GM12878 (cell line): ENCODE measurements around the gene ARHGAP26. TPM values are rescaled to one million over a fixed set of nuclear protein-coding genes. Genes with fewer than 3 reads are reported as not detected.
A peak's percentile ranks its signal among the peaks of the same experiment; 100 is the strongest.

ENCODE experiments used
- ATF3 ChIP-seq: IDR thresholded peaks from 2 replicates; pipeline ENCODE4 v1.6.1; 2011; ENCODE audit warnings: low read depth, mild to moderate bottlenecking, low read length, moderate library complexity, borderline replicate concordance; ENCODE audit errors: extremely low read depth
- BHLHE40 ChIP-seq, 2 experiments: fragments of 450-650 bp in 1 of 2; IDR thresholded peaks; 2 replicates each; pipeline ENCODE4 v1.6.1; 2011 to 2017; ENCODE audit warnings: low read depth in 2 of 2, borderline replicate concordance in 1 of 2, improper control_type of control experiment in 1 of 2, low read length in 1 of 2, mild to moderate bottlenecking in 1 of 2
- CHD1 ChIP-seq: IDR thresholded peaks from 2 replicates; pipeline ENCODE4 v1.6.1; 2012; ENCODE audit warnings: low read depth, low read length, improper control_type of control experiment
- CHD4 ChIP-seq: fragments of 200-600 bp; sonication (generic); IDR thresholded peaks from 2 replicates; pipeline ENCODE4 v1.6.1; 2016; ENCODE audit warnings: mild to moderate bottlenecking
- DPF2 ChIP-seq: fragments of 450-650 bp; IDR thresholded peaks from 2 replicates; pipeline ENCODE4 v1.6.1; 2017; ENCODE audit warnings: mild to moderate bottlenecking
- E4F1 ChIP-seq: fragments of 450-650 bp; IDR thresholded peaks from 2 replicates; pipeline ENCODE4 v1.6.1; 2018; ENCODE audit warnings: borderline replicate concordance, mild to moderate bottlenecking; ENCODE audit not compliant: partially characterized antibody
- IRF4 ChIP-seq: IDR thresholded peaks from 2 replicates; pipeline ENCODE4 v1.6.1; 2011; ENCODE audit warnings: low read depth, low read length
- MTA3 ChIP-seq: IDR thresholded peaks from 2 replicates; pipeline ENCODE4 v1.6.1; 2012; ENCODE audit warnings: low read length, inconsistent platforms, borderline replicate concordance
- NFXL1 ChIP-seq: fragments of 450-650 bp; IDR thresholded peaks from 2 replicates; pipeline ENCODE4 v1.6.1; 2017; ENCODE audit warnings: antibody characterized with exemption, mild to moderate bottlenecking, borderline replicate concordance
- NR2F1 ChIP-seq: fragments of 450-650 bp; conservative IDR thresholded peaks from 2 replicates; pipeline ENCODE4 v1.6.1; 2017; ENCODE audit warnings: mild to moderate bottlenecking
- SIN3A ChIP-seq: IDR thresholded peaks from 2 replicates; pipeline ENCODE4 v1.6.1; 2012; ENCODE audit warnings: low read depth, low read length, improper control_type of control experiment
- SMAD1 ChIP-seq: fragments of 450-650 bp; IDR thresholded peaks from 2 replicates; pipeline ENCODE4 v1.6.1; 2018; ENCODE audit warnings: mild to moderate bottlenecking, low read depth; ENCODE audit not compliant: partially characterized antibody
- TBL1XR1 ChIP-seq: IDR thresholded peaks from 2 replicates; pipeline ENCODE4 v1.6.1; 2012; ENCODE audit warnings: low read depth, low read length, improper control_type of control experiment
- TCF12 ChIP-seq: IDR thresholded peaks from 2 replicates; pipeline ENCODE4 v1.6.1; 2011; ENCODE audit warnings: low read depth, mild to moderate bottlenecking, low read length
- ZNF622 ChIP-seq: fragments of 450-650 bp; IDR thresholded peaks from 2 replicates; pipeline ENCODE4 v1.6.1; 2017; ENCODE audit warnings: mild to moderate bottlenecking, inconsistent platforms
- ZNF687 ChIP-seq: fragments of 450-650 bp; IDR thresholded peaks from 2 replicates; pipeline ENCODE4 v1.6.1; 2017; ENCODE audit warnings: mild to moderate bottlenecking, moderate library complexity
- polyA plus RNA-seq, 11 experiments: library from polyadenylated mRNA; depleted of rRNA in 4 of 11; unstranded in 6 of 11; stranded (reverse) in 5 of 11; fragments of >200 nt; fragmentation: Nextera tagmentation in 4 of 11; fragmentation: Illumina TruSeq in 1 of 11; extraction: Ambion mirVana in 4 of 11; extraction: Trizol in 1 of 11; gene quantifications; 1 replicate in 1 of 11; 2 replicates in 10 of 11; pipeline versions ENCODE4 v1.2.1 to v1.2.3, GENCODE V29; 2011 to 2016; ENCODE audit warnings: inconsistent platforms in 2 of 11, missing spikeins in 2 of 11, low read depth in 1 of 11
- total RNA-seq, 4 experiments: library from RNA; depleted of rRNA in 3 of 4; stranded (reverse); fragments of >200 nt in 3 of 4; fragmentation: Illumina TruSeq in 1 of 4; extraction: Trizol in 1 of 4; gene quantifications; 2 replicates each; pipeline versions ENCODE4 v1.2.1 to v1.2.3, GENCODE V29; 2013 to 2021
- TF ChIP-seq, protein P1 (sequence below): IDR thresholded peaks from 2 replicates; pipeline ENCODE4 v1.6.1; 2012; ENCODE audit warnings: improper control_type of control experiment, low read depth, low read length; ENCODE audit not compliant: insufficient replicate concordance
- TF ChIP-seq, protein P2 (sequence below): IDR thresholded peaks from 2 replicates; pipeline ENCODE4 v1.6.1; 2012; ENCODE audit warnings: low read depth, low read length, improper control_type of control experiment

ARHGAP26 gene
- total and polyA plus RNA-seq, 10 of the 15 experiments (the other 5 are each of a cell fraction or from before 2014, with no cell fraction given), result 9.4 to 41.5 (median 19.3) TPM

GRCh38 chr5:143023411-143024096 lies 253.4 kb downstream of the ARHGAP26 start (continued):
- TF ChIP-seq, protein P1, sequence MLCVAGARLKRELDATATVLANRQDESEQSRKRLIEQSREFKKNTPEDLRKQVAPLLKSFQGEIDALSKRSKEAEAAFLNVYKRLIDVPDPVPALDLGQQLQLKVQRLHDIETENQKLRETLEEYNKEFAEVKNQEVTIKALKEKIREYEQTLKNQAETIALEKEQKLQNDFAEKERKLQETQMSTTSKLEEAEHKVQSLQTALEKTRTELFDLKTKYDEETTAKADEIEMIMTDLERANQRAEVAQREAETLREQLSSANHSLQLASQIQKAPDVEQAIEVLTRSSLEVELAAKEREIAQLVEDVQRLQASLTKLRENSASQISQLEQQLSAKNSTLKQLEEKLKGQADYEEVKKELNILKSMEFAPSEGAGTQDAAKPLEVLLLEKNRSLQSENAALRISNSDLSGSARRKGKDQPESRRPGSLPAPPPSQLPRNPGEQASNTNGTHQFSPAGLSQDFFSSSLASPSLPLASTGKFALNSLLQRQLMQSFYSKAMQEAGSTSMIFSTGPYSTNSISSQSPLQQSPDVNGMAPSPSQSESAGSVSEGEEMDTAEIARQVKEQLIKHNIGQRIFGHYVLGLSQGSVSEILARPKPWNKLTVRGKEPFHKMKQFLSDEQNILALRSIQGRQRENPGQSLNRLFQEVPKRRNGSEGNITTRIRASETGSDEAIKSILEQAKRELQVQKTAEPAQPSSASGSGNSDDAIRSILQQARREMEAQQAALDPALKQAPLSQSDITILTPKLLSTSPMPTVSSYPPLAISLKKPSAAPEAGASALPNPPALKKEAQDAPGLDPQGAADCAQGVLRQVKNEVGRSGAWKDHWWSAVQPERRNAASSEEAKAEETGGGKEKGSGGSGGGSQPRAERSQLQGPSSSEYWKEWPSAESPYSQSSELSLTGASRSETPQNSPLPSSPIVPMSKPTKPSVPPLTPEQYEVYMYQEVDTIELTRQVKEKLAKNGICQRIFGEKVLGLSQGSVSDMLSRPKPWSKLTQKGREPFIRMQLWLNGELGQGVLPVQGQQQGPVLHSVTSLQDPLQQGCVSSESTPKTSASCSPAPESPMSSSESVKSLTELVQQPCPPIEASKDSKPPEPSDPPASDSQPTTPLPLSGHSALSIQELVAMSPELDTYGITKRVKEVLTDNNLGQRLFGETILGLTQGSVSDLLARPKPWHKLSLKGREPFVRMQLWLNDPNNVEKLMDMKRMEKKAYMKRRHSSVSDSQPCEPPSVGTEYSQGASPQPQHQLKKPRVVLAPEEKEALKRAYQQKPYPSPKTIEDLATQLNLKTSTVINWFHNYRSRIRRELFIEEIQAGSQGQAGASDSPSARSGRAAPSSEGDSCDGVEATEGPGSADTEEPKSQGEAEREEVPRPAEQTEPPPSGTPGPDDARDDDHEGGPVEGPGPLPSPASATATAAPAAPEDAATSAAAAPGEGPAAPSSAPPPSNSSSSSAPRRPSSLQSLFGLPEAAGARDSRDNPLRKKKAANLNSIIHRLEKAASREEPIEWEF, result no peak
- TF ChIP-seq BHLHE40 (IDR thresholded peaks at IDR 0.05; ENCODE audit: borderline replicate concordance in 1 of 2, low read depth in 2 of 2, low read length in 1 of 2), result peak; percentile 94 to 96
- TF ChIP-seq NR2F1, result peak; percentile 95
- TF ChIP-seq IRF4, result peak; percentile 82
- TF ChIP-seq, protein P2, sequence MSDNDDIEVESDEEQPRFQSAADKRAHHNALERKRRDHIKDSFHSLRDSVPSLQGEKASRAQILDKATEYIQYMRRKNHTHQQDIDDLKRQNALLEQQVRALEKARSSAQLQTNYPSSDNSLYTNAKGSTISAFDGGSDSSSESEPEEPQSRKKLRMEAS, result no peak
- no peak for TF ChIP-seq SIN3A
- peak; percentile 53; the same call in 1 of the 2 replicates for TF ChIP-seq CHD1
- no peak for TF ChIP-seq CHD4
- TF ChIP-seq SMAD1, result peak; percentile 51
- TF ChIP-seq TCF12, result peak; percentile 63
- no peak for TF ChIP-seq E4F1
- no peak; the same call in 1 of the 2 replicates for TF ChIP-seq MTA3
- no peak for TF ChIP-seq ATF3
- peak; percentile 86 for TF ChIP-seq DPF2
- peak; percentile 87 for TF ChIP-seq TBL1XR1
- TF ChIP-seq ZNF687, result peak; percentile 91
- no peak for TF ChIP-seq NFXL1
- TF ChIP-seq ZNF622, result no peak
